ENCODE results near the gene C22orf23.

GRCh38 chr22:37920126-37920525 lies 33.3 kb downstream of the C22orf23 start:
- TF ChIP-seq ZNF274 (IDR thresholded peaks at IDR 0.05; ENCODE audit: low read depth, low read length) (no peak), YY1 (IDR thresholded peaks at IDR 0.05; ENCODE audit: insufficient read depth, insufficient read length) (no peak)
